KMS-11 (cell line): ENCODE results near the gene SLC22A6.

Experiments
- H2AFZ ChIP-seq: fragments of 200-600 bp; sonication (generic); 2 replicates; pipeline ENCODE4 v1.6.1; 2016; ENCODE audit warnings: antibody characterized with exemption, mixed run types, low read depth
- H3K27ac ChIP-seq: fragments of 200-600 bp; sonication (generic); 2 replicates; pipeline ENCODE4 v1.6.1; 2016; ENCODE audit warnings: mild to moderate bottlenecking, mixed run types
- H3K27me3 ChIP-seq: fragments of 200-600 bp; sonication (generic); 2 replicates; pipeline ENCODE4 v1.6.1; 2017; ENCODE audit warnings: mild to moderate bottlenecking, low read depth, mixed run types, moderate library complexity; ENCODE audit not compliant: insufficient read depth
- H3K36me3 ChIP-seq: fragments of 200-600 bp; sonication (generic); 2 replicates; pipeline ENCODE4 v1.6.1; 2017; ENCODE audit warnings: mild to moderate bottlenecking, mixed run types; ENCODE audit not compliant: insufficient read depth
- H3K4me1 ChIP-seq: fragments of 200-600 bp; sonication (generic); 2 replicates; pipeline ENCODE4 v1.6.1; 2016; ENCODE audit warnings: mild to moderate bottlenecking, low read depth, mixed run types; ENCODE audit not compliant: poor library complexity, severe bottlenecking
- H3K4me2 ChIP-seq: fragments of 200-600 bp; sonication (generic); 2 replicates; pipeline ENCODE4 v1.7.0; 2016; ENCODE audit warnings: mild to moderate bottlenecking, mixed run types
- H3K4me3 ChIP-seq: fragments of 200-600 bp; sonication (generic); IDR thresholded peaks from 2 replicates; pipeline ENCODE4 v1.6.1; 2017; ENCODE audit warnings: low read depth, low read length, mixed read lengths; ENCODE audit not compliant: insufficient read depth
- H3K79me2 ChIP-seq: fragments of 200-600 bp; sonication (generic); 2 replicates; pipeline ENCODE4 v1.6.1; 2016; ENCODE audit warnings: low read depth, mixed run types; ENCODE audit not compliant: insufficient read depth
- H3K9ac ChIP-seq: fragments of 200-600 bp; sonication (generic); 2 replicates; pipeline ENCODE4 v1.6.1; 2016; ENCODE audit warnings: mild to moderate bottlenecking, mixed run types
- H4K20me1 ChIP-seq: fragments of 200-600 bp; sonication (generic); 2 replicates; pipeline ENCODE4 v1.6.1; 2016; ENCODE audit warnings: mild to moderate bottlenecking, mixed run types; ENCODE audit not compliant: insufficient read depth
- TF ChIP-seq, protein P1 (sequence below): fragments of 200-600 bp; sonication (generic); conservative IDR thresholded peaks from 2 replicates; pipeline ENCODE4 v1.6.1; 2017; ENCODE audit warnings: low read depth, mild to moderate bottlenecking, antibody characterized with exemption, low read length, moderate library complexity, mixed read lengths

Gene SLC22A6

DNA sequence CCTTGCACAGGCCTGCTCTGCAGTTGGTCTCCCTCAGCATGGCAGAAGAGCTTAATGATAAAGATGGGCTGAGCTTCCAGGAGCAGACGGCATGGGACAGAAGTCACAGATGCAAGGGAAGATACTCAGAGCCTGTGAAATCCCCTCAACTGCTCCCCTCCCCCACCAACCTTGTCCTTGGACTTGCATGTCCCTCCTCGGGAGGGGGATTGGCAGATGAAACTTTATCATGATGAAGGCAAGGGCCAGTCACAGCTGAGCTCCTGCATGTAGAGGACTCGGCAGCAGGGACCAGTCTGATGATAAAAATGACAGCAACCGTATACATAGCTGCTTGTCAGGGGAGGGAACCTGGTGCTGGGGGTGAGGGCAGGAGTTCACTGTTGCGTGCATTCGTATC, 37.7 kb upstream of the SLC22A6 start:
- Histone ChIP-seq H4K20me1 (no peaks in the 10 kb centered on the region), H3K79me2 (no peaks in the 10 kb centered on the region), H3K27ac (no peak overlapping the region), H3K36me3 (no peaks in the 10 kb centered on the region), H3K4me1 (peaks cover 3% of the 10 kb centered on the region), H2AFZ (no peak overlapping the region), H3K27me3 (no peaks in the 10 kb centered on the region), H3K9ac (no peak overlapping the region), H3K4me3 (no peak overlapping the region), H3K4me2 (no peak overlapping the region)
- TF ChIP-seq, protein P1, sequence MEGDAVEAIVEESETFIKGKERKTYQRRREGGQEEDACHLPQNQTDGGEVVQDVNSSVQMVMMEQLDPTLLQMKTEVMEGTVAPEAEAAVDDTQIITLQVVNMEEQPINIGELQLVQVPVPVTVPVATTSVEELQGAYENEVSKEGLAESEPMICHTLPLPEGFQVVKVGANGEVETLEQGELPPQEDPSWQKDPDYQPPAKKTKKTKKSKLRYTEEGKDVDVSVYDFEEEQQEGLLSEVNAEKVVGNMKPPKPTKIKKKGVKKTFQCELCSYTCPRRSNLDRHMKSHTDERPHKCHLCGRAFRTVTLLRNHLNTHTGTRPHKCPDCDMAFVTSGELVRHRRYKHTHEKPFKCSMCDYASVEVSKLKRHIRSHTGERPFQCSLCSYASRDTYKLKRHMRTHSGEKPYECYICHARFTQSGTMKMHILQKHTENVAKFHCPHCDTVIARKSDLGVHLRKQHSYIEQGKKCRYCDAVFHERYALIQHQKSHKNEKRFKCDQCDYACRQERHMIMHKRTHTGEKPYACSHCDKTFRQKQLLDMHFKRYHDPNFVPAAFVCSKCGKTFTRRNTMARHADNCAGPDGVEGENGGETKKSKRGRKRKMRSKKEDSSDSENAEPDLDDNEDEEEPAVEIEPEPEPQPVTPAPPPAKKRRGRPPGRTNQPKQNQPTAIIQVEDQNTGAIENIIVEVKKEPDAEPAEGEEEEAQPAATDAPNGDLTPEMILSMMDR, result no peak

GRCh38 chr11:63020671-63021291, 36.0 kb upstream of the SLC22A6 start:
- Histone ChIP-seq H3K36me3 (no peaks in the 10 kb centered on the region), H3K27me3 (no peaks in the 10 kb centered on the region), H3K27ac (no peak overlapping the region), H3K79me2 (no peaks in the 10 kb centered on the region), H3K4me3 (no peak overlapping the region), H3K9ac (no peak overlapping the region), H3K4me2 (no peak overlapping the region), H2AFZ (no peak overlapping the region), H3K4me1 (peaks cover 3% of the 10 kb centered on the region), H4K20me1 (no peaks in the 10 kb centered on the region)
- TF ChIP-seq, protein P1, result peak; percentile 64

GRCh38 chr11:63019506-63019905, 34.7 kb upstream of the SLC22A6 start:
- Histone ChIP-seq H2AFZ (no peak overlapping the region), H3K79me2 (no peaks in the 10 kb centered on the region), H3K4me2 (no peak overlapping the region), H4K20me1 (no peaks in the 10 kb centered on the region), H3K4me3 (no peak overlapping the region), H3K36me3 (no peaks in the 10 kb centered on the region), H3K27me3 (no peaks in the 10 kb centered on the region), H3K4me1 (peaks cover 3% of the 10 kb centered on the region), H3K9ac (no peak overlapping the region), H3K27ac (no peak overlapping the region)
- TF ChIP-seq, protein P1, result no peak

DNA sequence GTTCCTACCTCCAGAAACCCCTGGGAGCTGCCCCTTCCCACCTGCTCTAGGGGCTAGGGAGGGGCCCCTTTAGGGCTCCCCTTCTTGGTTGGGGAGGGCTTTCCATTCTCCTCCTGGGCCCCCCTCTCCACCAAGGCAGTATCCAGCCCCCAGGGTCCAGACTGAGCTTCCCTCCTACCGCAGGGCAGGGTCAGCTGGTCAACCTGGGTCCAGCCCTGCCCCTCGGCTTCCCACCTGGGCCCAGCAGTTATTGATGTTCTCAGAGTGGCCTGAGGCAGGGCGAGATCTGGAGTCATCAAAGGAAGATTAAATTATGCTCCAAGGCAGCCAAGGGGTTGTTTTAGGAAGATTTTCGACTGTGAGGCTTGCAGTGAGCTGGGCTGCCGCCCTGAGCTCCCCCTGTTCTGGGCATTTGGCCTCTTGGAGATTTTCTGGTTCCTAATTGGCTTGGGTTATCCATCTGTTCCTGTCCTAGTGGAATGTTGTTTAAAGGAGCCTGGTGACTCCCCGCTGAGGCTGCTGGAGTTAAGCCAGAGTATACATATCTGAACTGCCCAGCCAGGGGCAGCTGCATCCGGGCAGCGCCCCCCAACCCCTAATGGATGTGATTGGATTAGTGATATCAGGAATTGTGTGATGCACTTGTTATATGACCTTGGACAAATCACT, 32.7 kb upstream of the SLC22A6 start:
- H3K79me2 ChIP-seq, result no peaks in the 10 kb centered on the region
- TF ChIP-seq, protein P1, result no peak
- H3K4me3 ChIP-seq, result no peak overlapping the region
- H3K4me2 ChIP-seq, result no peak overlapping the region
- no peaks in the 10 kb centered on the region for H3K36me3 ChIP-seq
- H3K27ac ChIP-seq, result no peak overlapping the region
- H2AFZ ChIP-seq, result no peak overlapping the region
- H3K4me1 ChIP-seq, result no peaks in the 10 kb centered on the region
- H3K9ac ChIP-seq, result no peak overlapping the region
- no peaks in the 10 kb centered on the region for H4K20me1 ChIP-seq
- no peaks in the 10 kb centered on the region for H3K27me3 ChIP-seq
